HepG2 (cell line): Measurements from ENCODE around the gene CNPY4. TPM values are rescaled to one million over a fixed set of nuclear protein-coding genes. Genes with fewer than 3 reads are reported as not detected.

Experiments used
- CREB1 ChIP-seq, 2 experiments: fragments of 450-650 bp in 1 of 2; IDR thresholded peaks; 2 replicates each; pipeline ENCODE4 v1.6.1; 2016 to 2017; ENCODE audit warnings: control low read depth in 1 of 2, mild to moderate bottlenecking in 1 of 2, missing compliant biosample characterization in 1 of 2, missing genetic modification characterization in 1 of 2
- KDM5A ChIP-seq: fragments of 200-600 bp; sonication (generic); IDR thresholded peaks from 2 replicates; pipeline ENCODE4 v1.7.0; 2018; ENCODE audit warnings: antibody characterized with exemption, mild to moderate bottlenecking, low read length, borderline replicate concordance
- KLF11 ChIP-seq: IDR thresholded peaks from 2 replicates; pipeline ENCODE4 v1.6.1; 2016; ENCODE audit warnings: missing compliant biosample characterization
- KLF15 ChIP-seq: sonication (generic); formaldehyde crosslinking; IDR thresholded peaks from 2 replicates; pipeline ENCODE4 v1.8.1; 2023; ENCODE audit warnings: borderline replicate concordance, mild to moderate bottlenecking, inconsistent platforms, missing genetic modification reagents, mixed read lengths
- MIXL1 ChIP-seq: IDR thresholded peaks from 2 replicates; pipeline ENCODE4 v1.6.1; 2016
- NR2C2 ChIP-seq: sonication (generic); formaldehyde crosslinking; IDR thresholded peaks from 2 replicates; pipeline ENCODE4 v1.4.0; 2020; ENCODE audit warnings: missing genetic modification reagents, mild to moderate bottlenecking, moderate library complexity, borderline replicate concordance
- PAX8 ChIP-seq: sonication (generic); formaldehyde crosslinking; IDR thresholded peaks from 2 replicates; pipeline ENCODE4 v1.8.0; 2022; ENCODE audit warnings: mild to moderate bottlenecking, missing genetic modification reagents, borderline replicate concordance
- PITX1 ChIP-seq: sonication (generic); formaldehyde crosslinking; IDR thresholded peaks from 2 replicates; pipeline ENCODE4 v1.5.1; 2020; ENCODE audit warnings: mild to moderate bottlenecking, missing genetic modification reagents
- PPARG ChIP-seq: conservative IDR thresholded peaks from 2 replicates; pipeline ENCODE4 v1.6.1; 2016; ENCODE audit warnings: missing biosample characterization, missing genetic modification reagents
- RELA ChIP-seq: sonication (generic); formaldehyde crosslinking; IDR thresholded peaks from 2 replicates; pipeline ENCODE4 v1.4.0; 2020; ENCODE audit warnings: missing genetic modification reagents
- ZIK1 ChIP-seq: sonication (generic); formaldehyde crosslinking; IDR thresholded peaks from 2 replicates; pipeline ENCODE4 v1.5.0; 2020; ENCODE audit warnings: mild to moderate bottlenecking, low read depth, missing genetic modification reagents, borderline replicate concordance
- ZMYM4 ChIP-seq: sonication (generic); formaldehyde crosslinking; IDR thresholded peaks from 2 replicates; pipeline ENCODE4 v1.8.1; 2023; ENCODE audit warnings: mild to moderate bottlenecking, missing genetic modification reagents
- ZNF101 ChIP-seq: sonication (generic); formaldehyde crosslinking; IDR thresholded peaks from 2 replicates; pipeline ENCODE4 v1.4.0; 2020; ENCODE audit warnings: mild to moderate bottlenecking, low read depth, missing genetic modification reagents, borderline replicate concordance
- ZNF224 ChIP-seq: sonication (generic); formaldehyde crosslinking; IDR thresholded peaks from 2 replicates; pipeline ENCODE4 v1.5.0; 2020; ENCODE audit warnings: mild to moderate bottlenecking, missing genetic modification reagents
- ZNF605 ChIP-seq: sonication (generic); formaldehyde crosslinking; IDR thresholded peaks from 2 replicates; pipeline ENCODE4 v1.8.0; 2022; ENCODE audit warnings: mild to moderate bottlenecking, missing genetic modification reagents
- ZNF788 ChIP-seq: sonication (generic); formaldehyde crosslinking; IDR thresholded peaks from 2 replicates; pipeline ENCODE4 v1.5.0; 2020; ENCODE audit warnings: mild to moderate bottlenecking, missing genetic modification reagents, borderline replicate concordance
- ZNF816 ChIP-seq: sonication (generic); formaldehyde crosslinking; IDR thresholded peaks from 2 replicates; pipeline ENCODE4 v1.8.0; 2022; ENCODE audit warnings: missing genetic modification reagents, mild to moderate bottlenecking, borderline replicate concordance
- ZSCAN22 ChIP-seq: sonication (generic); formaldehyde crosslinking; IDR thresholded peaks from 2 replicates; pipeline ENCODE4 v1.4.0; 2020; ENCODE audit warnings: mild to moderate bottlenecking, missing genetic modification reagents
- polyA plus RNA-seq, 8 experiments: library from polyadenylated mRNA; depleted of rRNA in 3 of 8; stranded (reverse) in 7 of 8; unstranded in 1 of 8; fragments of >200 nt; fragmentation: Illumina TruSeq in 4 of 8; extraction: Trizol in 4 of 8; gene quantifications; 2 replicates each; pipeline versions ENCODE4 v1.2.1 to v1.2.3, GENCODE V29; 2011 to 2016; ENCODE audit warnings: low read depth in 4 of 8, missing spikeins in 1 of 8, mixed read lengths in 1 of 8; ENCODE audit not compliant: insufficient read depth in 1 of 8
- total RNA-seq, 5 experiments: library from RNA; depleted of rRNA; stranded (reverse); fragments of >200 nt; fragmentation: Illumina TruSeq; extraction: Trizol; gene quantifications; 2 replicates each; pipeline ENCODE4 v1.2.3, GENCODE V29; 2016; ENCODE audit warnings: low read depth in 1 of 5
- TF ChIP-seq, protein P1 (sequence below), 2 experiments: sonication (generic) in 1 of 2; formaldehyde crosslinking in 1 of 2; IDR thresholded peaks; 2 replicates each; pipeline versions ENCODE4 v1.6.1 to v1.9.0; 2014 to 2022; ENCODE audit warnings: antibody characterized with exemption in 1 of 2, borderline replicate concordance in 1 of 2, inconsistent platforms in 1 of 2, low read depth in 1 of 2, missing genetic modification reagents in 1 of 2
- TF ChIP-seq, protein P2 (sequence below): sonication (generic); formaldehyde crosslinking; IDR thresholded peaks from 2 replicates; pipeline ENCODE4 v1.5.0; 2020; ENCODE audit warnings: missing genetic modification reagents, mild to moderate bottlenecking, borderline replicate concordance

The CNPY4 gene
- total and polyA plus RNA-seq, 2 of the 13 experiments (the other 11 are each of a cell fraction or from before 2014, with no cell fraction given) = 6.2 to 12.7 TPM

DNA sequence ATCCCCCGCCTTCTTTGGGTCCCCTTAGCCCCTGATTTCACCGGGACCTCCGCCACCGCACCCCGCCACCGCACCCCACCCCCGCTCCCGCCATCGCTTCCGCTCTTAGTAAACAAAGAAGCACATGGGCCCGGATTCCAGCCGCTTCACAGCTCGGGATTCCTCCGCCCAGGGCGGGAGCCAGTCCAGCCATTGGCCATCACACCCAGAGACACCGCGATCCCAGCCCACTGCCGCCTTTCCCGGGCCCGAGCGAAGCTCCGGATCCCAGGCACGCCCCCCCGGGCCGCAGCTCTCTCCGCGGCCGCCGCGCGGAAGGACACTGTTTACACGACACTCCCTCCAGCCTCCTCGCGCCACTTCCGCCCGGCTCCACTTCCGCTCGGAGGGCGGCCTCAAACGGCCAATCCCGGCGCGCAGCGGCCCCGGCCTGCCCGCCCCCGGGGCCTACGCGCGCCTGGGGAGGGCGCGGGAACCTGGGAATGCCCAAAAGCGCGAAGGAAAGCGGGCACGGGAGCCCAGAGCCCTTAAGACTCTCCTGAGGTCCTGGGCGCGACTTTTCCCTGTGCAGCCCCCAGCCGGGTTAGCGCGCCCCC lies 18.9 kb upstream of the CNPY4 start (continued):
- TF ChIP-seq, protein P1, sequence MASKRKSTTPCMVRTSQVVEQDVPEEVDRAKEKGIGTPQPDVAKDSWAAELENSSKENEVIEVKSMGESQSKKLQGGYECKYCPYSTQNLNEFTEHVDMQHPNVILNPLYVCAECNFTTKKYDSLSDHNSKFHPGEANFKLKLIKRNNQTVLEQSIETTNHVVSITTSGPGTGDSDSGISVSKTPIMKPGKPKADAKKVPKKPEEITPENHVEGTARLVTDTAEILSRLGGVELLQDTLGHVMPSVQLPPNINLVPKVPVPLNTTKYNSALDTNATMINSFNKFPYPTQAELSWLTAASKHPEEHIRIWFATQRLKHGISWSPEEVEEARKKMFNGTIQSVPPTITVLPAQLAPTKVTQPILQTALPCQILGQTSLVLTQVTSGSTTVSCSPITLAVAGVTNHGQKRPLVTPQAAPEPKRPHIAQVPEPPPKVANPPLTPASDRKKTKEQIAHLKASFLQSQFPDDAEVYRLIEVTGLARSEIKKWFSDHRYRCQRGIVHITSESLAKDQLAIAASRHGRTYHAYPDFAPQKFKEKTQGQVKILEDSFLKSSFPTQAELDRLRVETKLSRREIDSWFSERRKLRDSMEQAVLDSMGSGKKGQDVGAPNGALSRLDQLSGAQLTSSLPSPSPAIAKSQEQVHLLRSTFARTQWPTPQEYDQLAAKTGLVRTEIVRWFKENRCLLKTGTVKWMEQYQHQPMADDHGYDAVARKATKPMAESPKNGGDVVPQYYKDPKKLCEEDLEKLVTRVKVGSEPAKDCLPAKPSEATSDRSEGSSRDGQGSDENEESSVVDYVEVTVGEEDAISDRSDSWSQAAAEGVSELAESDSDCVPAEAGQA (IDR thresholded peaks at IDR 0.05; ENCODE audit: low read depth) = peak; percentile 80
- TF ChIP-seq, protein P1 (CRISPR knock-in tag; IDR thresholded peaks at IDR 0.05; ENCODE audit: borderline replicate concordance) = no peak
- TF ChIP-seq ZSCAN22 (CRISPR knock-in tag) (peak; percentile 51; the same call in 1 of the 2 replicates), KLF11 (CRISPR knock-in tag) (no peak), PAX8 (peak; percentile 47; the same call in 1 of the 2 replicates), KDM5A (peak; percentile 81), MIXL1 (CRISPR knock-in tag) (no peak), ZIK1 (CRISPR knock-in tag) (peak; percentile 34; the same call in 1 of the 2 replicates), ZNF788 (CRISPR knock-in tag) (peak; percentile 93; the same call in 1 of the 2 replicates), NR2C2 (CRISPR knock-in tag) (peak; percentile 79), PITX1 (CRISPR knock-in tag) (peak; percentile 73; the same call in 1 of the 2 replicates), PPARG (CRISPR knock-in tag) (no peak; the same call in 1 of the 2 replicates), CREB1 (IDR thresholded peaks at IDR 0.05) (peak; percentile 89), CREB1 (CRISPR knock-in tag; IDR thresholded peaks at IDR 0.05) (peak; percentile 75; the same call in 1 of the 2 replicates), ZNF224 (CRISPR knock-in tag) (0 out of 2 replicates have a peak, but pooled peaks have one; percentile 22), ZNF605 (peak; percentile 74), KLF15 (CRISPR knock-in tag) (peak; percentile 64; the same call in 1 of the 2 replicates), RELA (CRISPR knock-in tag) (no peak), ZNF101 (0 out of 2 replicates have a peak, but pooled peaks have one; percentile 66), ZMYM4 (CRISPR knock-in tag) (peak; percentile 82), ZNF816 (CRISPR knock-in tag) (0 out of 2 replicates have a peak, but pooled peaks have one; percentile 46)
- TF ChIP-seq, protein P2, sequence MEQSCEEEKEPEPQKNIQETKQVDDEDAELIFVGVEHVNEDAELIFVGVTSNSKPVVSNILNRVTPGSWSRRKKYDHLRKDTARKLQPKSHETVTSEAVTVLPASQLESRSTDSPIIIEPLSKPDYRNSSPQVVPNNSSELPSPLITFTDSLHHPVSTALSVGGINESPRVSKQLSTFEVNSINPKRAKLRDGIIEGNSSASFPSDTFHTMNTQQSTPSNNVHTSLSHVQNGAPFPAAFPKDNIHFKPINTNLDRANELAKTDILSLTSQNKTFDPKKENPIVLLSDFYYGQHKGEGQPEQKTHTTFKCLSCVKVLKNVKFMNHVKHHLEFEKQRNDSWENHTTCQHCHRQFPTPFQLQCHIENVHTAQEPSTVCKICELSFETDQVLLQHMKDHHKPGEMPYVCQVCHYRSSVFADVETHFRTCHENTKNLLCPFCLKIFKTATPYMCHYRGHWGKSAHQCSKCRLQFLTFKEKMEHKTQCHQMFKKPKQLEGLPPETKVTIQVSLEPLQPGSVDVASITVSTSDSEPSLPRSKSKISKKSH (CRISPR knock-in tag) = no peak
